Daoy (cell line): ENCODE results near the gene ZSCAN9. TPM values are rescaled to one million over a fixed set of nuclear protein-coding genes. Genes with fewer than 3 reads are reported as not detected.

Experiments
- DNase-seq: peaks from one replicate; pipeline ENCODE4 v3.0.0-alpha.2; 2015; ENCODE audit warnings: low read depth
- total RNA-seq: library from RNA; depleted of rRNA; stranded (reverse); fragments of >200 nt; shearing (Covaris generic); gene quantifications from 2 replicates; pipeline ENCODE4 v1.2.3, GENCODE V29; 2014

Gene ZSCAN9
- total RNA-seq, 1 experiment from 2014 or later, result 21.7 TPM

DNA sequence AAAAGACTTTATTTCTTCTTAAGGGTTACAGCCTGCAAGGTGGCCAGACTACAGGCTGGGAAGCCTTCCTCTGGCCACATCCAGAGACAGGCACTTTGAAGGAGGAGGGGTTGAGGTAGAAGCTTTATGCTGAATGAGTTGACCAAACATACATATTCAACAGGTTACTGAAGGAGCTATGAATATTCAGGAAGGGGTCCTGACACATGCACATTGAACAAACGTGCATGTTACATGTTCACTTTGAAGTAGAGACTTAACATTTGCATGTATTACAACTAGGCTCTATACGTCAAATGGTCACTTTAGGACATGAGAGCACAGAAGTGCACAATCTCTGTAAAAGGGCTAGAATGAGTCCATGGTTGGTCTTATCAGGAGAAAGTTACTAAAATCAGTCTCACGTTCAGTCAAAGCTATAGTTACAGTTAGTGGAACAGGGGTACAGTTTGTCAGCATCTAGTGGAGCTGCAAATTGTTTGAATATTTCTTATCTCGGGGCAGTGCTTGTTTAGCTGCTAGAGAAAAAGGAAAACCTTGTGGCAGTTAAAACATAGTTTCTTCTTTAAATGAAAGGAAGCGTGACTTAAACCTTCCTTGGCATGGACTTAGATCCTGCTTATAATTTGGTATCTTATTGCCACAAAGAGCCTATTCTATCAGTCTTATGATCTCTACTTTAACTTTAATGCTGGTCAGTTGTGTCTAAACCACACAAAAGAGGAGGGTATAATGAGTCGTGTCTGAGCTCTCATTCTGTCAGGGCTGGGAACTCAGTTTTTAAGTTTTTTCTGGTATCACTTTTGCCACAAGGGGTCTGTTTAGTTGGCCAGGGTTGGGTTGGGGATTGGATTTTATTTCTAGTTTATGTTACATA lies 4.6 kb upstream of the ZSCAN9 start:
- DNase-seq, result no peak

GRCh38 chr6:28224131-28225055 lies 682 bp upstream of the ZSCAN9 start:
- no peak for DNase-seq

DNA sequence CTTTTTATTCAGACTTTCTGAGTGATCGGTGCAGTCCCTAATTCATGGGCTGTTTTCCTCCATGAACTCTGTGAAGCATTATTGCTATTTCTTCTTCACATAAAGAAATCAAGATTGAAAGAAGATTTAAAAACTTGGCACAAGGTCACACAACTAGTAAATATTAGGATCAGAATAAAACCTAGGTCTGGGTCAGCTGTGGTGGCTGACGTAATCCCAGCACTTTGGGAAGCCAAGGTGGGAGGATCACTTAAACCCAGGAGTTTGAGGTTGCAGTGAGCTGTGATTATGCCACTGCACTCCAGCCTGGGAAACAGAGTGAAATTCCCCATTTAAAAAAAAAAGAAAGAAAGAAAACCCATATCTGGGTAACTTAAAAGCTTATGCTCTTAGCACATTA lies 1.4 kb downstream of the ZSCAN9 start:
- DNase-seq, result no peak

DNA sequence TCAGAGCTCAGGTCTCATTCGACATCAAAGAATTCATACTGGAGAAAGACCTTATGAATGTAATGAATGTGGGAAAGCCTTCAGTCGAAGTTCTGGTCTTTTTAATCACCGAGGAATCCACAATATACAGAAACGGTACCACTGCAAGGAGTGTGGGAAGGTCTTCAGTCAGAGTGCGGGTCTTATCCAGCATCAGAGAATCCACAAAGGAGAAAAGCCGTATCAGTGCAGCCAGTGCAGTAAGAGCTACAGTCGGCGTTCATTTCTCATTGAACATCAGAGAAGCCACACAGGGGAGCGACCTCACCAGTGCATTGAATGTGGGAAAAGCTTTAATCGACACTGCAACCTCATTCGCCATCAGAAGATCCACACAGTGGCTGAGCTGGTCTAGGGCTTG lies 7.7 kb downstream of the ZSCAN9 start:
- no peak for DNase-seq

GRCh38 chr6:28235912-28236452 lies 10.9 kb downstream of the ZSCAN9 start:
- DNase-seq, result no peak

GRCh38 chr6:28239636-28240035 lies 14.6 kb downstream of the ZSCAN9 start:
- no peak for DNase-seq

GRCh38 chr6:28240471-28240870 lies 15.4 kb downstream of the ZSCAN9 start:
- DNase-seq, result no peak

GRCh38 chr6:28243946-28244345 lies 18.9 kb downstream of the ZSCAN9 start:
- DNase-seq, result no peak

GRCh38 chr6:28245206-28245941 lies 20.3 kb downstream of the ZSCAN9 start:
- no peak for DNase-seq

- DNase-seq, result no peak
Observed at GRCh38 chr6:28248916-28249315, 23.8 kb downstream of the ZSCAN9 start.

- no peak for DNase-seq
Observed at GRCh38 chr6:28250747-28251146, 25.7 kb downstream of the ZSCAN9 start.

DNA sequence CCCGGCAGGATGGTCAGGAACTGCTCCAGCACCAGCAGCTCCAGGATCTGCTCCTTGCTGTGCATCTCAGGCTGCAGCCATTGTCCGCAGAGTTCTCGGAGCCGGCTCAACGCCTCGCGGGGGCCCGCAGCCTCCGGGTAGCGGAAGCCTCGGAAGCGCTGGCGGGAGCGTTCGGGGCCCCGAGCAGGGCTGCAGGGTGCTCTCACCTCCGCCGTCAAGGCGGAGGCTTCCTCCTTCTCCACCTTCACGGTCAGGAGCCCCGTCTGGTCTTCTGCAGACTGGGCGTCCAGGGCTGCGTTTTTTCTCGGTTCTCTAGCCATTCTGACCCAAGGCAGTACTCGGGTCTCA lies 26.6 kb downstream of the ZSCAN9 start:
- DNase-seq, result peak; percentile 13

GRCh38 chr6:28252009-28252975 lies 27.2 kb downstream of the ZSCAN9 start, which contains the start of gene ZKSCAN4:
ZKSCAN4 (minus strand) TSS chr6:28252269; CDS start chr6:28251980, 289 bp downstream.
- peak; percentile 86 for DNase-seq

GRCh38 chr6:28254121-28254519 lies 29.0 kb downstream of the ZSCAN9 start:
- no peak for DNase-seq

- no peak for DNase-seq
Observed at GRCh38 chr6:28257042-28257441, 32.0 kb downstream of the ZSCAN9 start.

- DNase-seq, result no peak
Observed at GRCh38 chr6:28258877-28259777, 34.1 kb downstream of the ZSCAN9 start, which contains the start of gene NKAPL. NKAPL (plus strand) TSS chr6:28259297; CDS start chr6:28259372, 75 bp downstream.

GRCh38 chr6:28263922-28264321 lies 38.8 kb downstream of the ZSCAN9 start:
- no peak for DNase-seq

DNA sequence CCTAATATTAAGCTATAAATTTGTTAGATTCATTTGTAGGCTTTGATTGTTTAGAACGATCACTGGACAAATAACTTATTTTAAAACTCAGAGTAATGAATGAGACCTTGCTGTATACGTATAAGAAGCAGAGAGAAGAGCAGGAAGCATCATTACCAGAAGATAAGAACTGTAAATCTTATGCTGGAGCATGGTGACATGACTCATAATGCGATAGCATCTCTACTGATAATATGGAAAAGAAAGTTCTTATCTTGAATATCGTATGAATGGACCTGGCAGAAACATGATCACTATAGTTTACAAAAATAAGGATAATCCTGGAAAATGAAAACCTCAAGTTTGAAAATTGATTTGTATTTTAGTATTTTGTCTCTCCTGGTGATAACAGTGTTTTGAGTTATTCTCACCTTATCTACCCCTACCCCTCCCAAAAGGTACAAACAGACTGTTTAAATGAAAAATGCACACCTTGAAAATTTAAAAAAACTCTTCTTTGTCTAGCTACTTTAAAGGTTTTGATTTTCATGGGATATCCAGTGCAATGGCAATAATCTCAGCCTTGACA lies 39.8 kb downstream of the ZSCAN9 start:
- no peak for DNase-seq

DNA sequence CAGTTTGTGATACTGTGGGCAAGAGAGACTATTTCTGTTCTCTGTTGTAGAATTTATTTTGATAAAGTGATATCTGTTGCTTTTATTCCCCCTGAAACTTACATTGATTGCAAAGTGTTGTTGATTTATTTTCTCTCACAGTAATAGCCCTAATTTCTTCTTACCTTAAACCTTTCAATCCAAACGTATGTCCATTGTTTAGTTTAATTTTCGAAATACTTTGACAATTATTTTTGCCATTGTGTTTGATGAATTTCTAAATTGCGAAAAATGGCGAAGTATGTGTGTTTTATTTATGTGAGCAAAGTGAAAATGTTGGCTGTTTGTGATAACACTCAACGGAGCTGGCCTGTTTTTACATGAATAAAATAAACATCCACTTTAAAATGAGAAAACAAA lies 41.5 kb downstream of the ZSCAN9 start:
- DNase-seq, result no peak
